ENCODE measurements around the gene SCO2.

DNA sequence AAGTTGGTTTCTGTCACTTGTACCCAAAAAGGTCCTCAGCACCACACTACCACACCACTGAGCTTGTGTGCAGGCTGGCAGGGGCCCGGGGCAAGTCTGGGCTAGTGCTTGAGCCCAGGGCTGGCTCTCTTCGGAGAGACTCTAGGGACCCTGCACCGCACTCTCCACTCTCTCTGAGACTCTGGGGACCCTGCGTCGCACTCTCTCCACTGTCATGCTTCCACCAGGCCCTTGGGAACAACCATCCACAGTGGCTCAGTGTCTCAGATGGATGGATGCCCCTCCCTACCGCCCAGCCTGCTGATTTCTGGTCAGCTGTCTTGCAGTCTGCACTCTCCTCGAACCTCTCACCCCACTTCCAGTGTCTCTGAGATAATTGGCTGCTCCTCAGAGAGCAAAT lies 48.5 kb downstream of the SCO2 start:
- TF ChIP-seq POLR2AphosphoS5 (IDR thresholded peaks at IDR 0.05; ENCODE audit: low read depth, low read length) (no peak), POLR2A (IDR thresholded peaks at IDR 0.05; ENCODE audit: borderline replicate concordance, extremely low read depth, insufficient read depth, insufficient read length) (no peak)
- TF ChIP-seq, protein P1, sequence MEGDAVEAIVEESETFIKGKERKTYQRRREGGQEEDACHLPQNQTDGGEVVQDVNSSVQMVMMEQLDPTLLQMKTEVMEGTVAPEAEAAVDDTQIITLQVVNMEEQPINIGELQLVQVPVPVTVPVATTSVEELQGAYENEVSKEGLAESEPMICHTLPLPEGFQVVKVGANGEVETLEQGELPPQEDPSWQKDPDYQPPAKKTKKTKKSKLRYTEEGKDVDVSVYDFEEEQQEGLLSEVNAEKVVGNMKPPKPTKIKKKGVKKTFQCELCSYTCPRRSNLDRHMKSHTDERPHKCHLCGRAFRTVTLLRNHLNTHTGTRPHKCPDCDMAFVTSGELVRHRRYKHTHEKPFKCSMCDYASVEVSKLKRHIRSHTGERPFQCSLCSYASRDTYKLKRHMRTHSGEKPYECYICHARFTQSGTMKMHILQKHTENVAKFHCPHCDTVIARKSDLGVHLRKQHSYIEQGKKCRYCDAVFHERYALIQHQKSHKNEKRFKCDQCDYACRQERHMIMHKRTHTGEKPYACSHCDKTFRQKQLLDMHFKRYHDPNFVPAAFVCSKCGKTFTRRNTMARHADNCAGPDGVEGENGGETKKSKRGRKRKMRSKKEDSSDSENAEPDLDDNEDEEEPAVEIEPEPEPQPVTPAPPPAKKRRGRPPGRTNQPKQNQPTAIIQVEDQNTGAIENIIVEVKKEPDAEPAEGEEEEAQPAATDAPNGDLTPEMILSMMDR (IDR thresholded peaks at IDR 0.05 in 2 of 3, conservative IDR thresholded peaks at IDR 0.05 in 1 of 3; ENCODE audit: borderline replicate concordance in 1 of 3, insufficient read depth in 1 of 3, low read depth in 2 of 3, low read length in 2 of 3) = no peak

Data from HCT116 (cell line).